UCSD-AML1 (cell line): ENCODE measurements around the gene ATP1B2.

Experiments used
- DNase-seq: peaks from one replicate; lab custom pipeline; 2025; ENCODE audit not compliant: unreplicated experiment; lab: John Stamatoyannopoulos, UW

Gene ATP1B2

DNA sequence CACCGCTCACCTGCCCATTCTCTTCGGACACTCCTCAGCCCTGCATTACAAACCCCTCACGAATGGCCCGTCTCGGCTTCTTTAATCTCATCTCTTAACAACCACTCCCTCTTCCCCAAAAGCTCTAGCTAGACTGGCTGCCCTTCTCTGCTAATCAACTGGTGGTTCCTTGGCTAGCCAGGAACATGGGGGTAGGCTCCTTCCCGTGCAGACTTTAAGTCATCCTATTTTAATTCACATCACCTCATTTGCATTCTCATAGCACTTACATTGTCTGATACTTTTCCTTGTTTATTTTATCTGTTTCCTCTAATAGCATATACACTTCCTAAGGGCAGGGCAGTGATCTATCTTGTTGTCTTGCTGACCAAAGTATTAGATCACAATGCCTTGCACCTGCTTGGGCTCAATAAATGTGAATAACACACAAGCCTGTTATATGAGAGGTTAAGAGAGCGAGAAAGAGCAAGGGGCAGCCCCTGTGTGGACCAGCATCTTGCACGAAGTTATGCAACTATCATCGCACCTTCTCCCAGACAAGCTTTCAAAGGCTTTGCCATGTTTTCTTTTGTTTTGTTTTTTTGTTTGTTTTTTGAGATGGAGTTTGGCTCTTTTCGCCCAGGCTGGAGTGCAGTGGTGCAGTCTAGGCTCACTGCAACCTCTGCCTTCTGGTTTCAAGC, 26.8 kb downstream of the ATP1B2 start:
- no peak for DNase-seq

DNA sequence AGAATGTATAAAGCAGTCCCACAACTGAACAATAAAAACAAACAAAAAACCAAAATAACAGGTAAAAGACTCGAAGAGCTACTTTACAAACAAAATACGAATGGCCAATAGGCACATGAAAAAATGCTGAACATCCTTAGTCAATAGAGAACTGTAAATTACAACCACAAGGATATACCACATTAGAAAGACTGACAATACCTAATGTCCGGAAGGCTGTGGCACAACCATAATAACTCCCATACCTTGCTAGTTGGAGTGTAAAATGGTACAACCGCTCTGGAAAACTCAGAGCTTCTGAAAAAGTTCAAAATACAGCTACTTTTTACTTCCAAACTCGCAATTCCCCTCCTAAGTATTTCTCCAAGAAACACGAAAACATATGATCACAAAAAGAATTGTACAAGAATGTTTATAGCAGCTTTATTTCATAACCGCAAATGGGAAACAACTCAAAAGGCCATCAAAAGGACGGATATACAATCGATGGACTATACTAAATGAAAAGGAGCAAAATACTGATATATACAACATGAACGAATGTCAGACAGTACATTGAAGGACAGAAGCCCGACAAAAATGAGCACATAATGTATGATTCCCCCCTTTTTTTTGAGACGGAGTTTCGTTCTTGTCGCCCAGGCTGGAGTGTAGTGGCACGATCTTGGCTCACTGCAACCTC, 34.3 kb downstream of the ATP1B2 start:
- DNase-seq = no peak

DNA sequence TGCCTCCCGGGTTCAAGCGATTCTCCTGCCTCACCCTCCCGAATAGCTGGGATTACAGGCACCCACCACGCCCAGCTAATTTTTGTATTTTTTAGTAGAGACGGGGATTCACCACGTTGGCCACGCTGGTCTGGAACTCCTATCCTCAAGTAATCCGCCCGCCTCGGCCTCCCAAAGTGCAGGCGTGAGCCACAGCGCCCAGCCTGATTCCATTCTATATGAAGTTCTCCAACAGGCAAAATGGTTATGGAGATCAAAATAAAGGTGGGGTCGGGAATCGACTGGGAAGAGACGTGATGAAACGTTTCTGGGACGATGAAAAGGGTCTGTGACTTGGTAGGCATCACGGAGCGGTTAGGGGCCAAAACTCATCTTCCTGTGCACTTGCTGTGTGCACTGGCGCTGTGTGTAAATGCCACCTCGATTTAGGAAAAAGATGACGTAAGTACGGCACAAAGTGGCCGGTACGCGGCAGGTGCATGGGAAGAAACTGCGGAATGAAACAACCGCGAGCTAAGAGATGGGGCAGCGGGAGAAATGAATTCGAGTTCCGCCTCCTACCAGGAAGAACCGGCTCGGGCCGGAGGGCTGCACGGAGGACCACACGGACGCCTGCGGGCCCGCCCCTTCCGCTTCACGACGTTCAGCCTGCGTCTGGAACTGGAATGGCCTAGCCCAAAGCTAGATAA, 35.0 kb downstream of the ATP1B2 start:
- DNase-seq = peak; percentile 91

DNA sequence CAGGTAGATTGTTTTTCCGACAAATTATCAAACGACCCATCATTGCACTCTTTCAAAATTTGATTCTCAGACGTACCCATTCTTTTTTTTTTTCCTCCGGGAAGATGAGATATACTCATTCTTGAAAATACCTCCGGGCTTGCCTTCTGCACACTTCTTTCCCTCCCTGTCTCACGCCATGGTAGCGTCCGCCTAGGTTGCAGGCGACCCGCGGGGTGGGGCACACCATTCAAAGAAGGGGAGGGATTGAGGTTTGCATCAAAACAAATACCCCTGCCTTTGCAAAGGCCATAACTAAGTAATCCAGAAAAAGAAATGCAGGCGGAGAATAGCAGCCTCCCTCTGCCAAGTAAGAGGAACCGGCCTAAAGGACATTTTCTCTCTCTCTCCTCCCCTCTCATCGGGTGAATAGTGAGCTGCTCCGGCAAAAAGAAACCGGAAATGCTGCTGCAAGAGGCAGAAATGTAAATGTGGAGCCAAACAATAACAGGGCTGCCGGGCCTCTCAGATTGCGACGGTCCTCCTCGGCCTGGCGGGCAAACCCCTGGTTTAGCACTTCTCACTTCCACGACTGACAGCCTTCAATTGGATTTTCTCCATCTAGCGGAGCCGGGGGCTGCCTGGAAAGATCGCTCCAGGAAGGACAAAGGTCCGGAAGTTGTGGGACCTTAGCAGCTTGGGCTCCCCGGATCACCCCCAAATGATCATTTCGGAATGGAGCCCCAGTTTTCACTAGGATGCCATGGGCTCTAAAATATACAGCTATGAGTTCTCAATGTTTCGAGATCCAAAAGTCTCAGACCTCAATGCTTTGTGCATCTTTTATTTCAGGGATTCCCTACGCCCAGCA, 35.7 kb downstream of the ATP1B2 start:
- DNase-seq = peak; percentile 83

DNA sequence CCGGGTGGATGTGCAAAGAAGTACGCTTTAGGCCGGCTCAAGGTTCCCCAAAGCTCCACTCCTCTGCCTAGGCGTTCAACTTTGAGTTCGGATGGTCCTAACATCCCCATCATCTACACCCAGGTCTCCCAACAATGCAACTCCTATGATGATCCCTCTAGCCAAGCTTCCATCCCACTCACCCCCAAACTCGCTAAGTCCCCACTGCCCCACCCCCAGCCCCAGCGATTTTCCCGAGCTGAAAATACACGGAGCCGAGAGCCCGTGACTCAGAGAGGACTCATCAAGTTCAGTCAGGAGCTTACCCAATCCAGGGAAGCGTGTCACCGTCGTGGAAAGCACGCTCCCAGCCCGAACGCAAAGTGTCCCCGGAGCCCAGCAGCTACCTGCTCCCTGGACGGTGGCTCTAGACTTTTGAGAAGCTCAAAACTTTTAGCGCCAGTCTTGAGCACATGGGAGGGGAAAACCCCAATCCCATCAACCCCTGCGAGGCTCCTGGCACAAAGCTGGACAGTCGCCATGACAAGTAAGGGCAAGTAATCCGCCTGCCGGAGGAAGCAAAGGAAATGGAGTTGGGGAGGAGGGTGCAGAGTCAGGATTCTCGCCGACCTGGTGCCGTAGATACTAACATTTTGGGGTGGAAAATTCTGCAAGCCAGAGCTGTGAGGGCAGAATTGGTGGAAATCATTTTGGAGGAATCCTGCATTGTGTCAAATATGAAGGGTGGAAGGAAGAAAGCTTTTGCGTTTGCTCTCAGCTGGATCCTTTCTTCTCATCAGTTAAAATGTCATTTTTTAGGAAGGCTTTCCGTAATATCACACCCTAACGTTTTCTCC, 36.6 kb downstream of the ATP1B2 start, which contains the start of gene TP53:
Gene TP53 (minus strand): TSS at position 419 of the 836 bp plus-strand sequence. CDS start 10,896 bp downstream, outside the sequence.
- DNase-seq = peak; percentile 84

DNA sequence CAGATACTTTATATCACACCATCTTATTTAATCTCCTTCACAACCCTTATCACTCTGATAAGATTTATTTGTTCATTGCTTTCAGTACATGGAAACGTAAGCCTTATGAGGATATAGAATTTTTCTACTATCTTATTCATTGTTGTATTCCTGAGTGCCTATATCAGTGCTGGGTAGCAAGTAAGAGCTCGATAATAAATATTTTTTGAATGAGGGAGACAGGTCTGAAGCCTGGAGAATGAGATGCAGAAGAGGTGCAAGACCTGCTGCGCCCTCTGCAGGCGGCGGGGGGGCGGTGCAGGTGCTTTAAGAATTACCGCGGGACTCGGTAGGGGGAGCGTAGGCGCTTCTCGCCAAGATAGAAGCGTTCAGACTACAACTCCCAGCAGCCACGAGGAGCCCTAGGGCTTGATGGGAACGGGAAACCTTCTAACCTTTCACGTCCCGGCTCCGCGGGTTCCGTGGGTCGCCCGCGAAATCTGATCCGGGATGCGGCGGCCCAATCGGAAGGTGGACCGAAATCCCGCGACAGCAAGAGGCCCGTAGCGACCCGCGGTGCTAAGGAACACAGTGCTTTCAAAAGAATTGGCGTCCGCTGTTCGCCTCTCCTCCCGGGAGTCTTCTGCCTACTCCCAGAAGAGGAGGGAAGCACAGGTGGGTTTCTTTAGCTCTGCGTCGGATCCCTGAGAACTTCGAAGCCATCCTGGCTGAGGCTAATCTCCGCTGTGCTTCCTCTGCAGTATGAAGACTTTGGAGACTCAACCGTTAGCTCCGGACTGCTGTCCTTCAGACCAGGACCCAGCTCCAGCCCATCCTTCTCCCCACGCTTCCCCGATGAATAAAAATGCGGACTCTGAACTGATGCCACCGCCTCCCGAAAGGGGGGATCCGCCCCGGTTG, 37.4 kb downstream of the ATP1B2 start, which contains the start of gene WRAP53:
Gene WRAP53 (plus strand): TSS at position 570 of the 900 bp plus-strand sequence. CDS start 172 bp downstream, at position 742.
- DNase-seq = peak; percentile 96

DNA sequence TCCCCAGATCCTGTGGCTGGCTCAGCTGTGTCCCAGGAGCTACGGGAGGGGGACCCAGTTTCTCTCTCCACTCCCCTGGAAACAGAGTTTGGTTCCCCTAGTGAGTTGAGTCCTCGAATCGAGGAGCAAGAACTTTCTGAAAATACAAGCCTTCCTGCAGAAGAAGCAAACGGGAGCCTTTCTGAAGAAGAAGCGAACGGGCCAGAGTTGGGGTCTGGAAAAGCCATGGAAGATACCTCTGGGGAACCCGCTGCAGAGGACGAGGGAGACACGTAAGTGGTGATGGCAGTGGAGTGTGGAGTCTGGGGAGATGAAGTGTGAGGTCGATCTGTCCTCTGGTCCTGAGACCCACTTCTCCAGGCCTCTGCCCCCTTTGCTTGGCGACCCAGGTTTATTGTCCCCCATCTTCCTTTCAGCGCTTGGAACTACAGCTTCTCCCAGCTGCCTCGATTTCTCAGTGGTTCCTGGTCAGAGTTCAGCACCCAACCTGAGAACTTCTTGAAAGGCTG, 38.1 kb downstream of the ATP1B2 start:
- no peak for DNase-seq

DNA sequence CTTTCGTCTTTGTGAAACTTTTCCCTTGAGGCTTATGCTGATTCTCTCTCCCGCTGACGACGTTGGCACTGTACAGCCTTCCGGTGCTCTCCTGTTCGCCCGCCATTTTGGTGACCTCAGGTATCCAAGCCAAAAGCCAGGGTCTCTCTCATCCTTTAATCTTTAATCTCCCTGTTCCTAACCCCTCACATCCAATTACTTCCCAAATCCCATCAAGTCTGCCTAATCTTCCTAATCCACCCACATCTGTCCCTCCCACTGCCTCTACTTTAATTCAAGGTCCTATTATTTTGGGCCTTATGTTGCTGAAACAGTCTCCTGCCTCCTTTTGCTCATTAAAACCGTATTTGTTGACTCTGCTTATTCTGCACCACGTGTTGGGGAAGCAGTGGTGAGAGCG, 44.9 kb downstream of the ATP1B2 start:
- DNase-seq = no peak

DNA sequence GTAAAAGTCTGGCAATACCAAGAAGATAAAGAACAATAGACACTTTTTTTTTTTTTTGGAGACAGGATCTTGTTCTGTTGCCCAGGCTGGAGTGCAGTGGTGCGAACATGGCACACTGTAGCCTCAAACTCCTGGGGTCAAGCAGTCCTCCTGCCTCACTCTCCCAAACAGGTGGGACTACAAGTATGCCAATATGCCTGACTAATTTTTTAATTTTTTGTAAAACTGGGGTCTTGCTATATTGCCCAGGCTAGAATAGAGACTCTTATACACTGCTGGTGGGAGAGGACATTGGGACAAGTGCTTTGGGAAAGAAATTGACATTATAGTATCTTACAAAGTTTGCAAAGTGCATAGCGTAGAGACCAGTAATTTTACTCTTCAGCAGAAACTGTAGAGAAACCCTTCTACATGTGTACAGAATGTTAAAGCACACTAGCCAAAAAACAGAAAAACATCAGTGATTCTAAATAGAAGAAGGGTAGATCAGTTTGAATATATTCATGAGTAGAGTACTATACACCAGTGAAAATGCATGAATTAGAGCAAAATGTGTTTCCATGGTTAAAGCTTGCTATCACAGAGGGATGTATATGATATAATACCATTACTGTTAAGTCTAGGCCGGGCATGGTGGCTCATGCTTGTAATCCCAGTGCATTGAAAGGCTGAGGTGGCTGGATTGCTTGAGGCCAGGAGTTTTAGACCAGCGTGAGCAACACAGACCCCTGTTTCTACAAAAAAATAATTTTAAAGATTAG, 47.3 kb downstream of the ATP1B2 start:
- no peak for DNase-seq

DNA sequence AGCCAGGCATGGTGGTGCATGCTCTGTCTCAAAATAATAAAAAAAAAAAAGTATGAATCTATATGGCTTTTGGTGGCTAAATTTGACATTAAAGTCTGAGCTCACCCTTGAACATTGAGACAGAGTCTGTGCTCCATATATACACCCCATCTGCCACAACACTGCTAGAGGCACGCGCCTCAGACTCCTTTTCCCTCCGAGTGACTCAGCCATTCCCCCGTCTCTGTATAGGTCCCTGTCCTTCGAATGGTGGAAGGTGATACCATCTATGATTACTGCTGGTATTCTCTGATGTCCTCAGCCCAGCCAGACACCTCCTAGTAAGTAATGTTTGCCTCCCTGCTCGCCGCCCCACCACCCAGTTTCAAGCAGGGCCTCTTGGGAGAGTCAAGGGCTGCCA, 49.8 kb downstream of the ATP1B2 start:
- no peak for DNase-seq

DNA sequence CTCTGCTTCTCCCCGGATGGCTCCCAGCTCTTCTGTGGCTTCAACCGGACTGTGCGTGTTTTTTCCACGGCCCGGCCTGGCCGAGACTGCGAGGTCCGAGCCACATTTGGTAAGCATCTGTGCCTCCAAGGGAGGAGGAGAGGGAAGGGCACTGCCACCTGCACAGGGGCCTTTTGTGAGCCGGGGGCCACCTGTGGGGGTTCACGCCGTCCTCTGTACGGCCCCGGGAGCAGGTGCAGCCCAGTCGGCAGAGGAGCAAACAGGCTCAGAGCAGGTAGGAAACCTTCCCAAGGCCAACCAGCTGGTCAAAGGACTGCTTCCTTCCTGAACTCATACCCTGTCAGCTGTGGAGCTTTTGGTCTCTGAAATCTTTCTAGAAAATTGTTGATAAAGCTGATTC, 51.0 kb downstream of the ATP1B2 start:
- DNase-seq = no peak

DNA sequence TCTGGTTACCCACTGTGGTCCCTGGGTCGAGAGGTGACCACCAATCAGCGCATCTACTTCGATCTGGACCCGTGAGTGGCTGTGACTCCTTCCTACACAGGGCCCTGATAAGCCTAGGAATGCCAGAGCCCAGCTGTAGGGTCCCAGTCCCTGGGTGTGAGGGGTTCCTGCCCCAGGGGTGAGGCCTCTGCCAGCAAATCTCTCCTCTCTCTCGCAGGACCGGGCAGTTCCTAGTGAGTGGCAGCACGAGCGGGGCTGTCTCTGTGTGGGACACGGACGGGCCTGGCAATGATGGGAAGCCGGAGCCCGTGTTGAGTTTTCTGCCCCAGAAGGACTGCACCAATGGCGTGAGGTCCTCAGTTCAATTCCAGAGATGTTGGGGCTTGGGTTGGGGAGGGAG, 52.0 kb downstream of the ATP1B2 start:
- DNase-seq = no peak

DNA sequence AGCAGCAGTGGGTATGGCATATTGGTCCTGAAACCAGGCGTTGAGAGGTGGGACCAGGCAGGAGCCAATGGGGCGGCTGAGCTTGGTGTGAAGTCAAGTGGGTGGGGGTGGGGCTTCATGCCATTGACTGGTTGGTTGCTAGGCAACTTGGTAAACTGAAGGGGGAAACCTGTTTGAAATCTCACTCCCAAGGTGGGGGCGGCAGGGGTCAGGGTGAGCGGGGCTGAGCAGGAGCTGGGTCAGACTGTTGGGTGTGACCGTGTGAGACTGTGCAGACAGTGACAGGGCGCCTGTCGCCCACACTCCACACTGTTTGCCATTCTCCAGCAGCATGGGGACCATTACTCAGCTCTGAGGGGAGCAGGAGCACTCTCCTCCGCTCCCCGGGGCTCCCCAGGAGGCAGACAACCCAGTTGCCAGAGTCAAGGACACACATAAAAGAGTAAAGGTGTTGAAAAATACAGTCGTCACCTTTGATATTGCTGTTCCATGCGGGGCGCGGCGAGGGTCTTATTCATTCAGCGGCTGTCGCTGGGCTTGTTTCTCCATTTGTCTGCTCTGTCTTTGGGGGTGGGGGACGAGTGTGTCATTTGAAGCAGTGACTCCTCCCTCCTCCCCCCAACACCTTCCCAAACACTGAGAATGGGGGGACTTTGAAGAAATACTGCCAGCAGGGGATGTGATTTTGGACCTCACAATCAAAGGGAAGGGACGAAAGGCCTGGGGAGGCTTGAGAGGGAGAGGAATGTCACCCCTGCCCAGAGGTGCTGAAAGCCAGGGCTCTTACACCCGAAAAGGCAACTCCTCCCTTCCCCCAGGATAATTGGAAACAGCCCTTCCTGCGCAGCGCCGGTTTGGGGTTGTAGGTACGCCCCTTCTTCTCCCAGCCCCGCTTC, 53.1 kb downstream of the ATP1B2 start:
- no peak for DNase-seq

DNA sequence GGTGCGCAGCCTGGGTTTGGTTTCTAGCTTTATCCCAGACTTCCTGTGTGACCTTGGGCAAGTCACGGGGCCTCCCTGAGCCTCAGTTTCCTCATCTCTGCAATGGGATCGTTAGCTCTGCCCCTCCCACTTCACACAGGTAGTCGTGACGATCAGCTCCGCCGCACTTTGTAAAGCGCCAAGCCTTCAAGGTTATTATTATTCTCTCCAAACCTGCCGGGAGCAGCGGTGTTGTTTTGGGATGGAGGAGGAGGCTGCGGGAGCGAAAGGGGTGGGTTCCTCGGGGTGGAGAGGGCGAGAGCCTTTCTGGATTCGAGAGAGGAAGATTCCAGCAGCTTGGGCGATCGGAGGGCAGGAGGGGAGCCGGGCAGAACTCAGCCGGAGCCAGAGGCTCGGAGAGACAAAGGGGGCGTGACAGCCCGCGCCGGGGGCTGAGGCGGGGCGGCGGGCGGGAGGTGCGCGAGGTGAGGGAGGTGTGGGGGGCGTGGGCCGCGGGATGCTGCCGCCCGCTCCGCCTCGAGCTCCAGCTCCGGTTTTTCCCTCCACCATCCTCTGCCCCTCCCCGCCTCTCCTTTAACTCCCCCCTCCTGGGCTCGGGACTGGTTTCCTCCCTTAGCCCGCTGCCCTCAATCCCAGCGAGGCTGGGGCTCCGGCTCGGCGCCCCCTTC, 54.0 kb downstream of the ATP1B2 start, which contains the start of gene EFNB3:
Gene EFNB3 (plus strand): TSS at position 602 of the 668 bp plus-strand sequence. CDS start 397 bp downstream, outside the sequence.
- no peak for DNase-seq

DNA sequence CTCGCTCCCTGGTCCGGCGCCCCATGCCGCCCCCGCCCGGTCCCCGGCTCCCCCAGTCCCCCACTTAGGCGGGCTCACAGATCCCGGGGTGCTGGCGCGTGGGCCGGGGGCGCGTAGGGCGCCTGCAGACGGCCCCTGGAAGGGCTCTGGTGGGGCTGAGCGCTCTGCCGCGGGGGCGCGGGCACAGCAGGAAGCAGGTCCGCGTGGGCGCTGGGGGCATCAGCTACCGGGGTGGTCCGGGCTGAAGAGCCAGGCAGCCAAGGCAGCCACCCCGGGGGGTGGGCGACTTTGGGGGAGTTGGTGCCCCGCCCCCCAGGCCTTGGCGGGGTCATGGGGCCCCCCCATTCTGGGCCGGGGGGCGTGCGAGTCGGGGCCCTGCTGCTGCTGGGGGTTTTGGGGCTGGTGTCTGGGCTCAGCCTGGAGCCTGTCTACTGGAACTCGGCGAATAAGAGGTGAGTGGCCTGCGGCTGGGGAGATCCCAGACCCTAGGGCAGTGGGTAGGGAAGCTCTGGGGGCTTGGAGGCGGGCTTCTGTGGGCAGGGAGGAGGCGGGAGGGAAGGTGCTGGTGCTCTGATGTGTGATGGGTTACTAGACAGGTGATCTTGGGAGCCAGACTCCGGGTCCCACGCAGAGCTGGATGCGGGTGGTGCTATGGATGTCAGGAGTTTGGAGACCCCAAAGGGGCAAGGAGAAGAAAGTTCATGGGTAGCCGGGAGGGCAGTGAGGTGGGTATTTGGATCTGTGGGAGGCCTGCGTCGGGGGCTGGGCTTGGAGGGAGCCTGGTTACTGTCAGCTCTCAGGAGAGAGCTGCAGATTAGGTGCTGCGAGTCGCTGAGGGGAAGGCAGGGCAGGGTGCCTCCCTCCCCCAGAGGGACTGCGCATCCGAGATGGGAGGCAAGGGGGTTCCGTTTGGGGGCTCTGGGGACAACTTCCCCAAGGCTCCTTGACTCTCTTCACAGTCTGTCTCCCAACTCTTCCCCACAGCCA, 54.8 kb downstream of the ATP1B2 start:
- no peak for DNase-seq
